HG03103 (cell line): ENCODE results near the gene GTF2B.
"Not testable (repeated sequence)": the region's sequence is repeated elsewhere in the genome, so short reads cannot be mapped to it uniquely, and the experiment has no call there.

Experiments
- ATAC-seq: cut with Tn5 transposase; IDR thresholded peaks from one replicate; pipeline ENCODE4 v1.9.1; 2021; ENCODE audit warnings: low read depth; ENCODE audit not compliant: unreplicated experiment

The GTF2B gene

DNA sequence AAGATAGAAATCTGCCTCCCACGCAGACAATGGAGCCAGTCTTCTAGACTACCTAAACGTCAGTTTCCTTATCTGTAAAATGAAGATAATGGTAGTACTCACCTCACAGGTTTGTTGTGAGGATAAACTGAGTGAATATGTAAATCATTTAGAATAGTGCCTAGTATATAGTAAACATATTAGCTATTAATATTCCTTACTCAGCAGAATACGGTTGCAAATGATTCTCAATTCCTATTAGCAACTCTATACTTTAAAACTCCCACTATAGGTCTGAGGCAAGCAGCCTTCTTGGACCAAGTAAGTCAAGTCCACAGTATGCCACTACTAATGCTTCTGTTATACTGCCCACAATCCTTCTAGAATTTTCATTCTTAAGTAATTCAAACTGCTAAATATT lies 5.4 kb downstream of the GTF2B start:
- no peak for ATAC-seq

DNA sequence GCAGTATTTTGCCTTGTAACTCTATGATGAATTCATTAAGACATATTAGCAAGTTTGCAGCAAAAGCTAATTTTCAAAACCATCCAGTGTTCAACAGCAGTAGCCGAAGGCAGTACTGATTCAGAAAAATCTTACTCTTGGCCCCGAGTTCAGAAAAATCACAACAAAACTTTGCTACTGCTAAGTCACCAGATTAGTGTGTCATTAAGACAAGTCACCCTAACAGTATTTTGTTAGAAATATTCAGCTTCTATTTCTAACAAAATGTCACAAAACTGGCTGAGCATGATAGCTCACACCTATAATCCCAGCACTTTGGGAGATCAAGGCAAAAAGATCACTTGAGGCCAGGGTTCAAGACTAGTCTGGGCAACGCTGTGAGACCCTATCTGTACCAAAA lies 8.2 kb downstream of the GTF2B start:
- ATAC-seq, result no peak

DNA sequence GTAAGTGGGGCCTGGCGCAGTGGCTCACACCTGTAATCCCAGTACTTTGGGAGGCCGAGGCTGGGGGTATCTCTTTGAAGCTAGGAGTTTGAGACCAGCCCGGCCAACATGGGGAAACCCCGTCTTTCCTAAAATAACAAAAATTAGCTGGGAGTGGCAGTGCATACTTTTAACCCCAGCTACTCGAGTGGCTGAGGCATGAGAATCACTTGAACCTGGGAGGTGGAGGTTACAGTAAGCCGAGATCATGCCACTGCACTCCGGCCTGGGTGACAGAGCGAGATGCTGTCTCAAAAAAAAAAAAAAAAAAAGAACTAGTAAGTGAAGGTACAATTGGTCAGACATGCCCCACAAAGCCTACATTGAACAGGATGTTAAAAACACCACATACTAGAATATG lies 10.7 kb downstream of the GTF2B start:
- not testable (repeated sequence) for ATAC-seq

DNA sequence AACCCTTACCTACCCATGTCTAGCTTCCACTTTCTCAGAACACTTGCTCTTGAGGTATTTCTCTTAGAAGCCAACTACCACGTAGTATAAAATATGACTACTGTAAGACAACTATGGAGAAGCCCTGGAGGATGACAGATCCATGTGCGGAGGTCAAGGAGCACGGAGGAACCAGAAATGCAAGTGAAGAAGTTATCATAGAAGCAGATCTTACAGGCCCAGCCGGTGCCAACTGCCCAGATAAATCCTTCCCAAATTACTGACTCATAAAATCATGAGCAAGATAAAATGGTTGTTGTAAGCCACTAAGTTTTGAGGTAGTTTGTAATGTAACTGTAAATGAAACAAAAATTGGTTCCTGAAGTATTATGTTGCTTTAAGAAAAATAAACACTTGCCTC lies 12.6 kb downstream of the GTF2B start:
- no peak for ATAC-seq

DNA sequence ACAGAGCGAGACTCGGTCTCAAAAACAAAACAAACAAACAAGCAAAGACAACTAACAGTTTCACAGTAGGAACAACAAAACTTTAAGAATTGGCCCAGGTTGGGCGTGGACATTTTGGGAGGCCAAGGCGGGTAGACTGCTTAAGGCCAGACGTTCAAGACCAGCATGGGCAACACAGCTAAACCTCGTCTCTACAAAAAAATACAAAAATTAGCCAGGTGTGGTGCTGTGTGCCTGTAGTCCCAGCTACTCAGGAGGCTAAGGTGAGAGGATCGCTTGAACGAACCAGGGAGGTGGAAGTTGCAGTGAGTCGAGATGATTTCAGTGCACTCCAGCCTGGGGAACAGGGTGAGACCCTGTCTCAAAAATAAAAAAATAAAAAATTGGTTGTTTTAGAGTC lies 13.5 kb downstream of the GTF2B start:
- ATAC-seq, result no peak

DNA sequence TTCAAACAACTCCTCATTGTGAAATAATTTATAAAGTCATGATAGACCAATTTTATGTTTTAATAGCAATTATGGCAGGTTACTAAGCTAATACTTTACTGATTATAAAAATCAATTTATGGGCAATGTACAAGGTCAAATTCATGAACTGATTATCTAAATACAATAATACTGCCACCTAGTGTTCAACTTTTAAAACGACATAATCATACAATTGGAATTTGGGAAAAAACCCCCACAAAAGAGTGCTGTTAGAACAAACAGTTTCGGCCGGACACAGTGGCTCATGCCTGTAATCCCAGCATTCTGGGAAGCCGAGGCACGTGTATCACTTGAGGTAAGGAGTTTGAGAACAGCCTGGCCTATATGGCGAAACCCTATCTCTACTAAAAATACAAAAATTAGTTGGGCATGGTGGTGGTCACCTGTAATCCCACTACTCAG lies 14.0 kb downstream of the GTF2B start:
- no peak for ATAC-seq

DNA sequence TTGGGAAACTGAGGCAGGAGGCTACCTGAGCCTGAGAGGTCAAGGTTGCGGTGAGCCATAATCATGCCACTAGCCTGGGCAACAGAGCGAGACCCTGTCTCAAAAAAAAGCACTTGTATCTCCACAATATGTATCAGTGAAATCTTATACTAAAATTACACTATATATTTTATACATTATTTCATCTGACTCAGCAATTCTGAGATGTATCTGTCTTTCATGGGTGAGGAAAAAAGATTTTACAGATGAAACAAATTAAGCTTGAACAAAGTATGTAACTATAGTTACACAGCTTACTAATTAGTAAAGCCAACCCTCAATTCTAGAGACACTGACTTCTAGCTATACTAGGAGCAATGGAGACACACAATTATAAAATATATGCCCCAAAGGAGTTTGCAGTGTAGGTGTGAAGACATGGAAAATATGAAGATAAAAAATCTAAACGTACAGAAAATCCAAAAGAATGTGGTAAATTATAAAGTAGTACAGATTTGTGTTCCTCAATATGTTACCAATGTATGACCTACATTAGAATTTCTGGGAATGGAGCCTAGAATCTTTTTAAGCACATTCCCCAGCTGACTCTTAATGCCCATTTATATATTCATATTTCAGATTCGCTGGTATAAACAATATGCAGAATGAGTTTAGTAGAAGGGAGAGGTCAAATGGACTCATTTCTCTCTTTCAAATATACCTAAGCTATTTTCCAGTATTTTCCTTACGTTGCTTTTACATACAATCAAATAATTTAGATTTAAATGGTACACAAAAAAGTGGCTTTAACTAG lies 14.6 kb downstream of the GTF2B start:
- ATAC-seq, result no peak

DNA sequence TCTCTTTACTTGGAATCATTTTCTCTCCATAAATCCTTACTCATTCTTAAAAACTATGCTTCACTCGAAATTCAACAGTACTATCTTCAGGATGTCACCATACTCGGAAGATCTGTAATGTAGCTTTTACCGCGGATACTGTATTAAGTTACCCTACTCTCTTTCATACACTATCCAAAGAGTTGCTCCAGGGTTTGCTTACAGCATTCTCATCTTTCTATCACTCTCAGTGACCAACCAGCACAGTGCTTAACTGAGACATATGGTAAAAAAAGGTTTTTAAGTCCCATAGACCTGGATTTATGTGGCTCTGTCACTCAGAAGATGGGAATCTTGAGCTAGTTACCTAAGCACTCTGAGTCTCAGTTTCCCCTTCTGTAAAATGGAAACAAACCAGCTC lies 15.8 kb downstream of the GTF2B start:
- no peak for ATAC-seq

DNA sequence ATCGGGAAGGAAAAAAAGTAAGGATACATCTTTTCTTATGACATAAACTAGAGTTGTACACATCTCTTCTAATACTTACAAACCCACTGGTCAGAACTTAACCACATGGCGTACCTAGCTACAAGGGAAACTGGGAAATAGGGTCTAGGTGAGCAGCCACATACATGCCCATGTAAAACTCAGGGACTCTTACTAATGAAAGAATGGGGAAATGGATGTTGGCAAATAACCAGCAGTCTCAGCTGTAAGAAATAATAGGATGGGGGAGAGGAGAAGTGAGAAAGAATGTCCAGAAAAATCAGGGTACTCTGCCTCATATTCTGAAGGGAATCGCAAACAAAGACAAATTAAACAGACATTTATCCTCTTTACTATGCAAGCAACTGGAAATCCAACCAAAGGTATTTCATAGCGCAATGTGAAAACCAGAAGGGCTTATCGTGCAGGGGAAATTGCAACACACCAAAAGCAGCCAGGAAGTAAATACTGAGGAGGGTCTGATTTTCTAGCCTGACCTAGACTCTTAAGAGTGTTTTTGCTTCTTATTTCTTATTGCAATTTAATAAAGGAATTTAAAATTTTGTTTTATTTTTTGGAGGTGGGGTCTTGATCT lies 17.5 kb downstream of the GTF2B start:
- ATAC-seq, result no peak

DNA sequence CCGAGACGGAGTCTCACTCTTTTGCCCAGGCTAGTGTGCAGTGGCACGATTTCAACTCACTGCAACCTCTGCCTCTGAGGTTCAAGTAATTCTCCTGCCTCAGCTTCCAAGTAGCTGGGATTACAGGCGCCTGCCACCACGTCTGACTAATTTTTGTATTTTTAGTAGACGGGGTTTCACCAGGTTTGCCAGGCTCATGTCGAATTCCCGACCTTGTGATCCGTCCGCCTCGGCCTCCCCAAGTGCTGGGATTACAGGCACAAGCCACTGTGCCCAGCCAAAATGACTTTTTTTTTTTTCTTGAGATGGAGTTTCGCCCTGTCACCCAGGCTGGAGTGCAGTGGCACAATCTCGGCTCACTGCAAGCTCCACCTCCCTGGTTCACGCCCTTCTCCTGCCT lies 21.7 kb downstream of the GTF2B start:
- ATAC-seq, result not testable (repeated sequence)

DNA sequence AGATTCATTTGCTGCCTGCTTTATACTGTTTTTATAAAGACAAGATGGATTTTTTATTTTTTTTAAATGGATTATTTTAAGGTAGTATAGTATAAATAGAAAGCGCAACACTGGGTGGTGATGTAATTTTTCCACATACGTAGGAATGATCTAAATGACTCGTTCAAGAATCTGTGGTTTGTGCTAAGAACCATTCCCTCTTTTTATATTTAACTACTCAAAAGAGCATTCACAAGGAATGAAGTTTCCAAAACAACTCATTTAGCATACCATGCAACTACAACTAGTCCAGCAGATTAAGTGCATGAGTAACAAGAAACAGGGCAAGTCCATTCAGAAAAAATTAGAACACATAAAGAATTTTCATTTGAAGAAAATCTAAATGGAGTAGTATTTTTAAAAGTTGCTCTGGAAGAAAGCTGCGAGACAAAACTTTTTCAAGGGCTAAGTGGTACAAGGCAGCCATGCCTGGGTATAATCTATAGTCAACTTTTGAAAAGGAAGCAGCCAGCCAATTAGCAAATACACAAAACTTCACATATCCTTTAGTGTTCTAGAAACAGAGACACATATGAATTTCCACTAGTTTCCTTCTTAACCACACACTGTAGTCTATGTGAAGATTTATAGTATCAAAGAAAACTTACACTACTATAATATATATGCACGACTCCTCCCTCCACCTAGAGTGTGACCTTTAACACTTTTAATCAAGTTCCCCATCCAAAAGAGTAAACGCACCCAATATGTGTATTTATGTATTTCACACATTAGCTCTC lies 23.4 kb downstream of the GTF2B start:
- ATAC-seq, result no peak

DNA sequence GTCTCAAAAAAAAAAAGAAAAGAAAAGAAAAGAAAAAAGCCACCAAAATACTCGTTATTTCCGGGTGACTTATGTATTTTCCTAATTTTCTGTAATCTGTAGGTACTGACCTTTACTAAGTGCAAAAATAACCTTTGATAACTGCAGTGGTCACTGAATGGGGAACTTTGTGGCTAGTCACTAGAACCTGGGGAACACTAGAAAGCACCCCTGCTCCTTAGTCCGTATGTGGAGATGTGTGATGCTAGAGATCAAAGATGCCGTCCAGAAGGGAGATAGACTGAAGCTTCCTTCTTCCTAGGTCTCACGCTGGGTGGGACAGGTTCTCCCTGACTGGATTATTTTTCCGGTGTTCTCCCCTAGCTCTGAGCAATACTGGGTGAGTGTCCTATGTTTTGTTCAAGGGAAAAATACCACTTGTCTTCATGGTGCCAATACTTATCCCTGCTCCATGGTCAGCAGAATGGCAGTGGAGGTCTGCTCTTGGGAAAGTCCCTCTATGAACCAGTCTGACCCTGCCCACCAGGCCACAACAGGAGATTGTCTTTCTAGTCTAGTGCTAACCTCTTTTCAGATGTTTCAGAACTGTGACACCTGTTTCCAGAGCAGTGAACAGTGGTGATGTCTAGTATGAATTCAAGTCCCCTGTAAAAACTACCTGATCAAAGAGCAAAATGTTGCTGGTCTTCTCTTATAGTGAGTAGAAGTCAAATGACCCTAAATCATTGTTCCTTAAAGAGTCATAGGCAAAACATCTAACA lies 39.9 kb downstream of the GTF2B start:
- ATAC-seq, result no peak

DNA sequence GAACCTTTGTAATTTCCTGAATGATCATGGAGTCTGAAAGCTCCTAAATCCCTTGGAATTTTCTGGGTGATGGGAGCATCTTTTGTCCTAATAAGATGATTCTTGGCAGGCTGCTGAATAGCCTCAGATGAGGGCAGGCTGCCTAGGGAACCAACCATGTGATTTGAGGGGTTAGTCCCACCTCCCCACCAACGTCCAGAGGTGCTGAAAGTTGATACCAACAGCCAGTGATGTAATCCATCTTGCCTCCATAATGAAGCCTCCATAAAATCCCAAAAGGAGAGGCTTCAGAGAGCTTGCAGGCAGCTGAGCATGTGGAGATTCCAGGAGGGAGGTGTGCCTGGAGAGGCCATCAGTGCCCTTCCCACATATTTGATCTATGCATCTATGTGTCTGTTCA lies 43.7 kb downstream of the GTF2B start:
- ATAC-seq, result no peak

DNA sequence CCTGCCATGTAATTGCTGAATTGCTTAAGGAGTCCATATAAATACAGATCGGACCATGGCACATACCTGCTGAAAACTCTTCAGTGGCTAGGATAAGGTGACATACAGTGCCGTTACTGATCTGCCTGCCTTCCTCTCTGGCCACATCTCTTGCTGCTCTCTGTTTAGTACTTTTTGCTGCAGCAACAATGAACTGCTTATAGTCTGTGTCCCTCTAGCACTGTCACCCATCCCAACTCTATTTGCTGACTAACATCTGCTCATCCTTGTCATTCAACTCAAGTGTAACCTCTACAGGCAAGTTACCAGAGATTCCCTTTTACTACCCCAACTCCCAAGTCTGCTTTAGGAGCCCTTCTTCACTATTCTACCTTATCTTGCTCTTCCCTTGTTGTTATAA lies 65.6 kb downstream of the GTF2B start:
- ATAC-seq, result no peak

DNA sequence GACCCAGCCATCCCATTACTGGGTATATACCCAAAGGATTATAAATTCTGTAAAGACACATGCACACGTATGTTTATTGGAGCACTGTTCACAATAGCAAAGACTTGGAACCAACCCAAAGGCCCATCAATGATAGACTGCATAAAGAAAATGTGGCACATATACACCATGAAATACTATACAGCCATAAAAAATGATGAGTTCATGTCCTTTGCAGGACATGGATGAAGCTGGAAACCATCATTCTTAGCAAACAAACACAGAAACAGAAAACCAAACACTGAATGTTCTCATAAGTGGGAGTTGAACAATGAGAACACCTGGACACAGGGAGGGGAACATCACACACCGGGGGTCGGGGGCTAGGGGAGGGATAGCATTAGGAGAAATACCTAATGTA lies 71.7 kb downstream of the GTF2B start:
- not testable (repeated sequence) for ATAC-seq

DNA sequence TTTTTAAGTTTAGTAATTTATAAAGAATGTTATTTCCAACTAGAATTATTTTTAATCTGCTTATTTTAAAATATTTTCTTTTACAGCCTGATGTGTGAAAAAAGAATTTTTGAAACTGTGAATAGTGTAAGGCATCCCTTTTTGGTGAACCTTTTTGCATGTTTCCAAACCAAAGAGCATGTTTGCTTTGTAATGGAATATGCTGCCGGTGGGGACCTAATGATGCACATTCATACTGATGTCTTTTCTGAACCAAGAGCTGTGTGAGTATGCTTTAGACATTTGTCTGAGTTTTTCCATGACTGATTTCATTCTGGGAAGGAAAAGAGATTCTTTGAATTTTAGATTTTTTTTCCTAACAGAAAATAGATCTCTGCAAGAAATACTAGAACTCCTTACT lies 77.9 kb downstream of the GTF2B start:
- no peak for ATAC-seq

DNA sequence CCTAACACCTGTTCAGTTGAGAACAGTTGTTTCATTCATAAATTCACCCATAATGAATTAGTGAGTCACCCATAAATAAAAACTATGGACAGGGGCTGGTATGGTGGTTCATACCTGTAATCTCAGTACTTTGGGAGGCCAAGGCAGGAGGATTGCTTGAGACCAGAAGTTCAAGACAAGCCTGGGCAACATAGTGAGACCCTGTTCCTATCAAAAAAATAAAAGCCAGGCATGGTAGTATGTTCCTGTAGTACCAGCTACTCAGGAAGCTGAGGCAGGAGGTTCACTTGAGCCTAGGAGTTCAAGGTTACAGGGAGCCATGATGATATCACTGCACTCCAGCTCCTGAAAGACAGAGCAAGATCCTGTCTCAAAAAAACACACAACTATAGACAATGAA lies 79.0 kb downstream of the GTF2B start:
- no peak for ATAC-seq

DNA sequence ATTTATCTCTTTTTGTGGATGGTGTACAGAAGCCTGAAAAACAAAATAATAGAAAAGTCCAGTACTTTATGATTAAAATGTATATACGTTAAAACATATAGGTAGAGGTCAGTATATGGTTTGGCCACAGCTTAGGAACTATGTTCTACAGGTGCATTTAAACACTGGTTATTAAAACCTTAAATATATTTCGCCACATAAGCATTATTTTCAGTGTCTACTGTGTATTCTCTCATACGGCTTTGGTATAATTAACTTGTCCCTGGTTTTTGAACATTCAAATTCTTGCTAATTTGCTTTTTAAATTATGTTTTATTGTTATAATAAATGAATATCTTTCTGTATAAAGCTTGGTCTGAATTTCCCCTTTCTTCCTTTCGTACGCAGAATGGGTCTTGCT lies 87.9 kb downstream of the GTF2B start:
- no peak for ATAC-seq

DNA sequence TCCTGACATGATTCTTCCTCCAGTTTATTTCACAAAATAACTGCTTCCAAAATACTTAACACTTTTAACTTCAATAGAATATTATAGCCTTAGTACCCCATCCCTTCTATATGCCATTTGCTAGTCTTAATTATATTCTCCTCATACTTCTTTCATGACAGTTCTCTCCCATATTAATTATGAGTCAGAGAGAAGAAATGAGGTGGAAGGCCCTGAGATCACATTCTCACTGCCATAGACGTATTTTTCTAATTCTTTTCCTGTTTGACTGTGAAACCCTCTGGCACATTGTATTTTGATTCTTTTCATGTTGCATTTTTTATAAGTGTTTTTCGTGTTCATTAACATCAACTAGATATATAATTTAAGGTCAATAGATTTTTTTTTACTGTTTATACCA lies 88.4 kb downstream of the GTF2B start:
- ATAC-seq, result no peak
